DMS53 (cell line): ENCODE results near the gene PP2D1.
"Not testable (repeated sequence)": the region's sequence is repeated elsewhere in the genome, so short reads cannot be mapped to it uniquely, and the experiment has no call there.

ENCODE experiments used
- DNase-seq: peaks from one replicate; lab custom pipeline; 2025; lab: John Stamatoyannopoulos, UW

PP2D1 gene

GRCh38 chr3:19967812-19968211, 44.3 kb downstream of the PP2D1 start:
- no peak for DNase-seq

DNA sequence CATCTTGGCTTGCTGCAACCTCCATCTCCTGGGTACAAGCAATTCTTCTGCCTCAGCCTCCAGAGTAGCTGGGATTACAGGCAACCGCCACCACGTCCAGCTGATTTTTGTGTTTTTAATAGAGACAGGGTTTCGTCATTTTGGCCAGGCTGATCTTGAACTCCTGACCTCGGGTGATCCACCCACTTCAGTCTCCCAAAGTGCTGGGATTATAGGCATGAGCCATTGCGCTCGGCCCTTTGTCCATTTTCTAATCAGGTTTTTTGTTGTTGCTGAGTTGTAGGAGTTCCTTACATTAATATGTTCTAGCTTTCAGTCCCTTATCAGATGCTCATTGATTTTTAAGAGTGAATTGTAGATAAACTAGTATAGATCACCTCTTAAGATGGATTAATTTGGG, 44.9 kb downstream of the PP2D1 start:
- DNase-seq: no peak

- DNase-seq: no peak
Observed at GRCh38 chr3:19961960-19962359, 50.1 kb downstream of the PP2D1 start.

DNA sequence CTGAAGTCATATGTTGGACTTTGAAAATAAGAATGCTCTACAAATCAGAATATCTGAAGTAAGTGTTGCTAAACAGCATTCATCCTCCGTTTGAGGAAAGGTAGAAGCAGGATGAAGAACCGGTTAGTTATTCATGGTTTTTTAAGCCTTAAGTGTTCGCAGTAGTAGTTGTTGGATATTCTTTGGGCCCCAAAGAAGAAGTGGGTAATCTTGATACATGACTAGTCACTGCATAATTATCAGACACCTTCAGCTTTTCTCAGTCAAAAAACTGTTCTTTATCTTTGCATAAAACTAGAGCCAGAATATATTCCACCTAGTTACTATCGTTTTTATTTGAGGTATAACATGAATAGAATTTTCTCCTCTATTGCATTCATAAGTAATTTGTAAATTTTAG, 51.4 kb downstream of the PP2D1 start:
- no peak for DNase-seq

DNA sequence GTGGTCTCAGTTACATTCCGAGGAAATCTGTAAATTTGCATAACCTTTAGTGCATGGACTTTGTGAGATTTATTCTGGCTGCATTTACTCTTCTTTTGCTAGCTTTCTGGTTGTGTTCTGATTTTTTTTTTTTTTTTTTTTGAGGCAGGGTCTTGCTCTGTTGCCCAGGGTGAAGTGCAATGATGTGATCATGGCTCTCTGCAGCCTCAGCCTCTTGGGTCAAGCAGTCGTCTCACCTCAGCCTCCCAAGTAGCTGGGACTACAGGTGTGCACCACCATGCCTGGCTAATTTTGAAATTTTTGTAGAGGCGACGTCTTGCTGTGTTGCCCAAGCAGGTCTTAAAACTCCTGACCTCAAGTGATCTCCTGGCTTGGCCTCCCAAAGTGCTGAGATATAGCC, 52.6 kb downstream of the PP2D1 start:
- DNase-seq: no peak

- DNase-seq: not testable (repeated sequence)
Observed at GRCh38 chr3:19957354-19957753, 54.7 kb downstream of the PP2D1 start.

- DNase-seq: no peak
Observed at GRCh38 chr3:19954676-19955075, 57.4 kb downstream of the PP2D1 start.

DNA sequence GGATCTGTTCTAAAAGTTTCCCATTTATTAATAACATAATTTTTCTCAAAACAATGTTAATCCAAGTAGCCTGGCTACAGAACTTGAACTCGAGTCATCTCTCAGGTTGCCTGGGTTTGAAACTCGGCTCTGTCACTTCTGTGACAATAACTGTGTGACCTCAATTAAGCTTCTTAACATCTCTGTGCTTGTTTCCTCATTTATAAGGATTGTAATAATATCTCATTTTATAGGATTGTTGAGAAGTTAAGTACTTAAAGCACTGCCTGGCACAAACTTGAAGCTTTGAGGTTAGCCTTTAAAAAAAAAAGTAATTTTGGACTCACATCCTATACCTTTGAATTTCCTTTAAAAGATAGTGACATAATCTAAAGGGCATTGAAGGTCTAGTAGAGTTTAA, 61.7 kb downstream of the PP2D1 start:
- no peak for DNase-seq

DNA sequence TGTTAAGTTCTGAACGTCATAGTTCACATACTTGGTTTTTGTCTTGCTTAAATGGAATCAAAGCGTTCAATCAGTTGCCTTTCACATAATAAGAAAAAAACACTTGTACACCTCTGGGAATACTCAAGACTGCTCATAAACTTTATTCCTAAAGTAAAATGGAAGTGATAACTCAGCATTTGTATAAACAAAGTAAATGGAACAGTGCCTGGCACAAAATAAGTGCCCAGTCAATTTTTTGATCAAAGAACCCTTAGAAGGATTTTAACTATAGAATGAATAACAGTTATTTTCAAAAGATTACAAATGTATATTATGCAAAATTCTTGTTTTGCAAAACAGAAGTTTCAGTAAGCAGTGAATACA, 63.9 kb downstream of the PP2D1 start:
- no peak for DNase-seq

GRCh38 chr3:19947549-19948225, 64.4 kb downstream of the PP2D1 start:
- peak; percentile 55 for DNase-seq

GRCh38 chr3:19946832-19947548, 65.1 kb downstream of the PP2D1 start, which contains the start of gene RAB5A:
Gene RAB5A, plus strand, starts transcription at chr3:19947097. Its CDS starts 3,802 bp downstream, at chr3:19950899.
- peak; percentile 93 for DNase-seq

DNA sequence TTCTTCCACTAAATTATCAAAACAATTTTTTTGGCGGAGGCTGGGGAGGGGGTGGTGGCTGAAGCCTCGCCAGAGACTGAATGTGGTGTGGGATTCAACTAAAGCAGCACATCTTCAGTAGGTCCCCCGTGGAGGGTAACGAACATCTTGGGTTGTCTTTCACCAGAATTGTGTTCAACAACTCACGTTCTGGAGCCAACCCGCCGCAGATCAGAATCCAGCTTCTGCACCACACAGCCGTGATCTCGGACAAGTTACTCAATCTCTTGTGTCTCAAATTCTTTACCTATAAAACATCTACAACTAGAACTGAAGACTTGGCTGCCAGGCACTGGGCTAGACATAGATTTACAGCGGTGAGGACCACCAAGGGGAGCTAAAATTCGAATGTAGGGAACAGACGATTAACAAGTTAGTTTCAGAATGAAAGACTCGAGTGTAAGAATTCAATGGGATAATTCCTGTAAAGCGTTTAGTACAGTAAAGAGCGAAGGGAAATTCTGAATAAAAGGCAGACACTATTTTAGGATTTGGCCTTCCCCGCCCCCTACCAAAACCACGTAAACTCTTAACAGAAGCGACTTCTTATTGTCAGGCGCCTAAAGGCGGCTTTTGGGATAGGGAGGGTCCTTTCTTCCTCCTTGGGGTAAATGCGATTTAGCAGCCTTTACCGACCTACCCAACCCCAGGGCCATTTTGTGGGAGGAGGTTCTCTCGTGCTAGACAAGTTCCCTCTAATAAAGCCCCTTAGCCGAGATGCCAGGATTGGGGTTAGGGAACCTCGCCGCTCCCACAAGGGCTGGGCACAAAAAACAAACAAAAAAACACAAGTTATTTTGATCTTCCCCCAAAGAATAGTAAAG, 65.9 kb downstream of the PP2D1 start:
- peak; percentile 53 for DNase-seq

DNA sequence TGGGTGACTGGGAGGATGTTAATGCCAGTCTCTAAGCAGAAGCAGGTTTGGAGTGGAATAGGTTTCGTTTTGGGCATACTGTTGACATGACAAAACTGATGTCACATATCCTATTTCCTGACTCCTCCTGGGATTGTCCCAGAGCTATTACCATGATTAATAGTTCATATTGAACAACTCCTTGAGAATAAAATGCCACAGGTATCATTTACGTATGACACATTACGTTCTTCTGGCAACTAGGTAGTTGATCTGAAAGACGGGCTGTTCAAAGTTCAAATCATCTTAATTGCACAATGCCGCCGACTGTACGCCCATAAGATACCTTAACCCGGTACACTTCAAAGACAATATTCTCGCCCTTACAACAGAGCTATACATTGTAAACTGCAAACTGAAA, 66.5 kb downstream of the PP2D1 start:
- peak; percentile 51 for DNase-seq

DNA sequence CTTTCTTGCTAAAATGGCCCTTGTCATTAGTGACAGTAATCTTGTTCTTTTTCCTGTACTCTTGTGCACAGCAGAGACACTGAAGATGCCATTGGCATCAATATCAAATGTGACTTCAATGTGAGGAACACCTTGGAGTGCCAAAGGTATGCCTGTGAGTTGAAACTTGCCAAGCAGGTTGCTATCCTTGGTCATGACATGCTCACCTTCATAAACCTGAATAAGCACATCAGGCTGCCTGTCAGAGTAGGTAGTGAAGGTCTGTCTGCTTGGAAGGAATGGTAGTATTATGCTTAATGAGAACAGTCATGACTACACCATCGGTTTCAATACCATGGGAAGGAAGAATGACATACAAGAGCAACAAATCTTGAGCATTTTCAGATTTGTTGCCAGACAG, 71.4 kb downstream of the PP2D1 start:
- DNase-seq: no peak

GRCh38 chr3:19938295-19938627, 73.8 kb downstream of the PP2D1 start:
- DNase-seq: no peak

DNA sequence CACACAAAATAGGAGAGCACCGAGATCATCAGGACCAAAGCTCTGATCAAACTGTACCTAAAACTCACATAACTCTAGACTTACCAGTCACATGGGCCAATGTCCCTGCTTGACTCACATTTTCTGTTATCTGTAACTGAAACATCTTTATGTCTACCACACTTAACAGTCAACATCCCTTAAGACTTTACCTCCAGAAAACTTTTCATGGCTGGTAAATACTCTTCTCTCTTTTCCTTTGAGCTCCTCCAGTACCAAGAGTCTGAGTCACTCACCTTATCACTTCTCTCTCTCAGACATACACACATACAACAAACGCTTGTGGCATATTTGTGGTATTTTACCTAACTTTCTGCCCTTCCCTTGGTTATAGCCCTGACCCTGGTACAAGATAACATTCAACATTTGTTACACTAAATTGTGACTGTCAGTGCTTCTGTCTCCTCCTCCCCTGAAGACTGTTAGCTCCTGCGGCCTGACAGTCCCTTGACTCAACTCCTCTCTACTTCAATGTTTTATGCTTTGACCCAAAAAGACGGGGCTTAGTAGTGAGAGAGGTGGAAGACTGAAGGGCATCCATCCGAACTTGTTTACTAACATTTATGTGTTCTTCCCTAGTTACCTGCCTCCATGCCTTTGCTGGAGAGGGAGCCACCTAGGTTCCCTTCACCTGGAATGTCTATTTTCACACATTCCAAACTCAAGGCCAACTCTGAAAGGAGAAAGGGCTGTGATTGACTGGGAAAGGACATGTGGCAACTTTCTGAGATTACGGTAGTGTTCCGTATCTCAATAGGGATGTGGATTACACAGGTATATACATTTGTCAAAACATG, 74.4 kb downstream of the PP2D1 start:
- DNase-seq: no peak
